ENCODE data around the gene CFAP54. TPM values are rescaled to one million over a fixed set of nuclear protein-coding genes. Genes with fewer than 3 reads are reported as not detected.
A peak's percentile ranks its signal among the peaks of the same experiment; 100 is the strongest.
"Not testable (repeated sequence)": the region's sequence is repeated elsewhere in the genome, so short reads cannot be mapped to it uniquely, and the experiment has no call there.

CFAP54 gene
- total RNA-seq (2014; rRNA removed; shearing (Covaris generic)) = 0.51 and 0.80 TPM in 2 replicates

DNA sequence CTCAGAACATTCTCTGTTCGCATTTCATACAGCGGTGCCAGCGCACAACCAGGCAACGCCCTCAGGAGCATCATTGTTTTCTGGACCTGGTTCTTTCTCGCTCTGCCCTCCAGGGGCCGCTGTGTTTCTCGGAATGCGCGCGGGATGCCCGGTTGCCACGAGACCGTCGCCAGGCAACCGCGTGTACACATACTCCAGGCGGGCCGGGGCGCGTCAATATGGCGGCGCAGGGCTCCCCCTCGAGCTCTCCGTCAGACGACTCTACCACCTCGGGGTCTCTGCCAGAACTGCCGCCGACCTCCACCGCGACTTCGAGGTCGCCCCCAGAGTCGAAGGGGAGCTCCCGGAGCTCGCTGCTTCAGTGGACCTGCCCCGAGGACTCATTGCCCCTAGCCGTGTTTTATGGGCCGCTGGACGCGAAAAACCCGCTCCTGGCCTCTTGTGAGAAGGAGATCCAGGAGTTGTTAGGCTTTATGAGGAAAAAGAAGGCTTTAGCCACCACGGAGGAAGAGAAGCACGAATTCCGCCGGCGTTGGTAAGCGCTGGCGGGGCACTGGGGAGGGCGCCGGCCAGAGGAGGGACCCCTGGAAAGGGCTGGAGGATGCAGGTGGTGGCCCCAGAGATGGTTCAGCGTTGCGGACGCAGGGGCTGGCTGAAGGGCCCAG is at the start of gene CFAP54:
Gene CFAP54, plus strand, starts transcription at position 186 of the 665 bp plus-strand sequence. Its CDS starts 33 bp downstream, at position 219.
- peak; percentile 97 for DNase-seq (ENCODE audit: low read depth)

GRCh38 chr12:96441816-96442215 is 47.6 kb upstream of the CFAP54 start:
- no peak for DNase-seq (ENCODE audit: low read depth)

DNA sequence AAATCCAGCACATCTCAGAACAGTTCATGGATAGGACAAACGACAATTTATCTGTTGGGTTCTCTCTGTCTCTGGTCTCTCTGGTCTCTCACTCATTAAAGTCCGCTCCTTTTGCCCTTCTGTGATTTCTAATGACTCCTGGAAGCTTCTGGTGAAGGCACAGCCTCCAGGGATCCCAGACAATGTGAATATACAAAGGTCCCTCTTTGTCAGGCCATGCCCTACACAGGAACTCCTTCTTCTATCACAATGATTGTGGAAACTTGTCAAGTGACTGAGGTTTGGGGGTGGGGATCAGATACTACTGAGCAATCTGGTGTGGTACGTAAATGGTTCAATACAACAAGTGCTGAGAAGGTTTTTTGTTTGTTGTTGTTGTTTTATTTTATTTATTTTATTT is 46.5 kb upstream of the CFAP54 start:
- DNase-seq (ENCODE audit: low read depth) = no peak

DNA sequence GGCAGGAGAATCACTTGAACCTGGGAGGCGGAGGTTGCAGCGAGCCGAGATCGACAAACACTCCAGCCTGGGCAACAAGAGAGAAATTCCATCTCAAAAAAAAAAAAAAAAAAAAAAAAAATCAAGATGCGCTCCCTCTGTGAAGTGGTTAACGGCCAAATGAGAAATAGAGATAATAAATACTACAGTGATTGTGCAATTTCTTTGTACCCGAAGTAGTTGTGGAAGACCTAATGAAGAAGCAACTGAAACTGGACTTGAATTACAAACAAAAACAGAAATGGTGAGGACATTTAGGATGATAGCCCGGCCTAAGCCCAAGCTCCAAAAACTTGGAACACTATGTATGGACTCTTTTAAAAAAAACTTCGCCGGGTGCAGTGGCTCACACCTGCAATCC is 45.0 kb upstream of the CFAP54 start:
- DNase-seq (ENCODE audit: low read depth) = no peak

DNA sequence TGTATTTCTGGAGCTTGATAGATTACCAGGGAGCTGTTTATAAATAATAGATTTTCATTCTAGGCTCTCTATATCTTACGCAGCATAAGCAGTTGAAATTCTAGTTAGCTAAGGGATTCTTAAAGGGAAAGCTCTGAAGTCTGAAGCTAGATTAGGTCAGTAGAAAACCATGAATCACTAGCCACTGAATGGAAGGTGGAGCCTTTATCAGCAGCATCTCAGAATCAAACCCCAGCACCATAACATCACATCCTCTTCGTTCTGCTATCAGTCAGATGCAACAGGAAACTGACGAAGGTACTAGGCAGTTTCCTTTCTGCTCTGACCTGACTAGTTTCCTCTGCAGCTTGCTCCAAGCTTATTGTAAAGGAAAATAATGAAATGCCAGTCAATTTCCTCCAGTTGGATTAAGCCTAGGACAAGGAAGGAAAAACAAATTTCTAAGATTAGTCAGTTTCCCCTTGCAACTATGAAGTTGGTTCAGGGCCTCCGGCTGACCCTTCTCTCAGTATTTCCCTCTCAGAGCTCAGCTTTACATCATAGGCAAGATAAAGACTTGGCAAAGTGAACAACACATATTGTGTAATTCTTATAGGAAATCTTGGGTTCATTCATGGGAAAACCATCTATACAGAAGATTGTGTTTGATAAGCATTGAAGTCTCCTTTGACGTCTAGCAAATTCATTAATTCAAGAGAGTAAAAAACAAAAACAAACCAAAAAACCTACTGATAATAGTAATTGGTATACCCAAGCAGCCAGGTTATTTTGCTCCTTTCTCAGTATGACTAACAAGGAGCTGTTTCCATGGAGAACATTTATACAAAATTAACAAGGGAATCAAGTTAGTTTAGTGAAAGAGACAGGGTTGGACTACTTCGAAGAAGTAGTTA is 43.4 kb upstream of the CFAP54 start:
- peak; percentile 92 for DNase-seq (ENCODE audit: low read depth)

DNA sequence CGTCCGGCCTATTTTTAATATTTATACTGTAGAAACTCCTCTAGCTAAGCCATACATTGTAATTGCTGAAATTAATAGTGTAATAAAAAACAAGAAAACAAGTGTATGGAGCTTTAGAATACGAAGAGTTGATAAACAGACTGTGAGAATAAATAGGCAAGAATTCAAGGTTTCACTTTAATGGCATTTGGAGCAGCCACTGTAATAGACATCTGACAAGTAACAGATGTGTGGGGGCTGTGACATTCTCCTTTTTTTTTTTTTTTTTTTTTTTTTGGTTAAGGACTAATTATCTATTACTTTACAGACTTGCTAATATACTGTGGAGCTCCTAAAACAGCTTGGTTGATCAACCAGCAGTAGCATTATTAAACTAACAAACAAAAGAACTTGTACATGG is 42.1 kb upstream of the CFAP54 start:
- DNase-seq (ENCODE audit: low read depth) = no peak

DNA sequence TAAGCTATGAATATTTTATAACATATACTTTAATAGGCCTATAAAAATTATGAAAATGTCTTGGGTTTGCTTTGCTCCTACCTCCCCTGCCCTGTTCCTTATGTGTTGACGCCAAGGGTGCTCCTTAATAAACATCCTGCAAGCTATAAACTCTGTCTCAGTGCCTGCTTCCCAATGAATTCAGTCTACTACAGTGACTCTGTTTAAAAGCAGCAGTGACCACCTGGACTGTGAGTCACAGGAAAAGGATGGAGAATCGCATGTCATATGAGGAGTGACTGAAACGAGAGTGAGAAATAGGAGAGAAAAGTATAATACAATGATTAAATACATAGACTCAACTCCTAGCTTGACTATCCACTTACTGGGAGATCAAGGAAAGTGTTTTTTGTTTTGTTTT is 41.1 kb upstream of the CFAP54 start:
- DNase-seq (ENCODE audit: low read depth) = peak; percentile 64

- no peak for DNase-seq (ENCODE audit: low read depth)
Measured at GRCh38 chr12:96452261-96452922, 37.0 kb upstream of the CFAP54 start.

- no peak for DNase-seq (ENCODE audit: low read depth)
Measured at GRCh38 chr12:96454396-96454795, 35.0 kb upstream of the CFAP54 start.

GRCh38 chr12:96456265-96456974 is 33.0 kb upstream of the CFAP54 start:
- DNase-seq (ENCODE audit: low read depth) = no peak

- no peak for DNase-seq (ENCODE audit: low read depth)
Measured at GRCh38 chr12:96457191-96457930, 32.0 kb upstream of the CFAP54 start.

DNA sequence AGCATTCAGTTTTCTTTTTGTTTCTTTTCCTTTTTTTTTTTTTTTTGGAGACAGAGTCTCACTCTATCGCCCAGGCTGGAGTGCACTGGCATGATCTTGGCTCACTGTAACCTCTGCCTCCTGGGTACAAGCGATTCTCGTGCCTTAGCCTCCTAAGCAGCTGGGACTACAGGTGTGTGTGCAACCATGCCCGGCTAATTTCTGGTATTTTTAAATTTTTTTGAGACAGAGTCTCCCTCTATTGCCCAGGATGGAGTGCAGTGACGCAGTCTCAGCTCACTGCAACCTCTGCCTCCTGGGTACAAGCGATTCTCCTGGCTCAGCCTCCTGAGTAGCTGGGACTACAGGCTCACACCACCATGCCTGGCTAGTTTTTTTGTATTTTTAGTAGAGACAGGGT is 30.1 kb upstream of the CFAP54 start:
- not testable (repeated sequence) for DNase-seq (ENCODE audit: low read depth)

- no peak for DNase-seq (ENCODE audit: low read depth)
Measured at GRCh38 chr12:96462571-96463280, 26.7 kb upstream of the CFAP54 start.

DNA sequence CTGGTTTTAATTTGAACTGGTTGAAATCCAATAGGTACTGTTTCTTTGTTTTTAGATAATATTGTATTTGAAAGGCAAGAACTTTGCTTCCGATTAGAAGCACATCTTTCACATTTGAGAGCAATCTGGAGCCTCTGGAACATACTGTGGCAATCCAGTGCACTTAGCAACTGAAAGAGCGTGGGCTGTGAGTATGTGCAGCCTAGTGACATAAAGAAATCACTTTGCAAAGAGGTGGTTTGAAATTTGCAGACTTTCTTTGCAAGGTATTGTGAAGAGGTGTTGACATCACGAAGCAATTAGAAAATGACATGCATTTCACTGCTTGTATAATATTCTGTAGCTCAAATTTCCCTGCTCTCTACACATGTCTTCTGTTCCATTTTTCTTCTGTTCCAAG is 23.5 kb upstream of the CFAP54 start:
- DNase-seq (ENCODE audit: low read depth) = no peak

- peak; percentile 60 for DNase-seq (ENCODE audit: low read depth)
Measured at GRCh38 chr12:96466939-96467751, 22.2 kb upstream of the CFAP54 start.

- DNase-seq (ENCODE audit: low read depth) = peak; percentile 24
Measured at GRCh38 chr12:96471368-96472050, 17.9 kb upstream of the CFAP54 start.

GRCh38 chr12:96472384-96472783 is 17.0 kb upstream of the CFAP54 start:
- DNase-seq (ENCODE audit: low read depth) = no peak

DNA sequence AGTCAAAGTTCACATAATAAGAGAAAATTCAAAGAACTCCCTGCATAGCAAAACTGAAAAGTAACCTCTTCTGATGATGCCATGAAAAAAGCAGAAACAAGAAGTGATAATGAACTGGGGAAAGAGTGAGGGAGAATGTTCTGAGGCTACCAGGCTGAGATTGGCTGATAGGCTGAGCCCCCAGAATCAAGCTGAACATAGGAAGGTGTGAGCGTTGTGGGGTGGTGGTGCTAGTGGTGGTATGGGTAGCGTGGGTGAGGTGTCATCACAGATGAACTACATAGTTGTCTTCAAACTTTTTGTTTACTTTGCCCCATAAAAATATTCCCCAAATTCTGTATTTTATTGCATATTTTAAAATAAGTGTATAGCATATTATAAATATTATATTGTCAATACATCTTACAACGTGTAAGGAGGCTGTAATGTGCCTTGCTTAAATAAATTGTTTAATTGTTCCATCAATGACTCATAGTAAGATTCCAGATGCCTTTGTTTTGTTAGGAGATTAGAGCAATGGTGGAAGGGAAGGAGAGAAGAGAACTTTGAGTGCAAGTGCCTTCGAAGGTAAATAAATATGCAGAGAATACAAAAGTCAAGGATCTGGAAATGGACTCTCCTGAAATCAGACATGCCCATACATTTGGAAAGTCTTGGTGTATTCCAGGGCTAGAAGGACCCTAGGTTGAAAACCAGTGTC is 15.8 kb upstream of the CFAP54 start:
- no peak for DNase-seq (ENCODE audit: low read depth)
